Parathyroid adenoma (tissue), 2 donors: Measurements from ENCODE around the gene PRSS27.

Experiments
- H2AFZ ChIP-seq: fragments of 300-600 bp; sonication (generic); one replicate; pipeline ENCODE4 v1.7.0; 2017; ENCODE audit warnings: antibody characterized with exemption, mild to moderate bottlenecking
- H3K27ac ChIP-seq: fragments of 300-600 bp; sonication (generic); one replicate; pipeline ENCODE4 v1.7.0; 2017
- H3K27me3 ChIP-seq: fragments of 300-600 bp; sonication (generic); one replicate; pipeline ENCODE4 v1.7.0; 2017; ENCODE audit warnings: low read length; ENCODE audit not compliant: control insufficient read depth, insufficient read depth
- H3K36me3 ChIP-seq: fragments of 300-600 bp; sonication (generic); one replicate; pipeline ENCODE4 v1.7.0; 2017; ENCODE audit warnings: low read length; ENCODE audit not compliant: control insufficient read depth, insufficient read depth
- H3K4me1 ChIP-seq: fragments of 300-600 bp; sonication (generic); one replicate; pipeline ENCODE4 v1.7.0; 2017; ENCODE audit warnings: control low read depth
- H3K4me2 ChIP-seq: fragments of 300-600 bp; sonication (generic); one replicate; pipeline ENCODE4 v1.7.0; 2017; ENCODE audit warnings: low read length
- H3K4me3 ChIP-seq: fragments of 300-600 bp; sonication (generic); one replicate; pipeline ENCODE4 v1.7.0; 2017; ENCODE audit warnings: low read depth, low read length
- H3K79me2 ChIP-seq: fragments of 300-600 bp; sonication (generic); one replicate; pipeline ENCODE4 v1.7.0; 2017; ENCODE audit warnings: control low read depth
- H3K9ac ChIP-seq: fragments of 300-600 bp; sonication (generic); one replicate; pipeline ENCODE4 v1.7.0; 2017; ENCODE audit warnings: mild to moderate bottlenecking
- H3K9me3 ChIP-seq: fragments of 300-600 bp; sonication (generic); one replicate; pipeline ENCODE4 v1.7.0; 2017; ENCODE audit warnings: low read length; ENCODE audit not compliant: control insufficient read depth
- CTCF ChIP-seq: fragments of 300-600 bp; sonication (generic); IDR thresholded peaks from one replicate; pipeline ENCODE4 v1.7.0; 2017; ENCODE audit warnings: antibody characterized with exemption, mild to moderate bottlenecking
- donor health status: primary hyperparathyroidism.

PRSS27 gene

GRCh38 chr16:2748757-2749455 is 28.9 kb upstream of the PRSS27 start:
- Histone ChIP-seq H3K27me3 (no peaks in the 10 kb centered on the region), H3K9me3 (no peaks in the 10 kb centered on the region), H3K4me2 (no peak overlapping the region), H3K36me3 (no peaks in the 10 kb centered on the region), H3K4me3 (no peak overlapping the region), H3K27ac (no peak overlapping the region), H3K9ac (no peak overlapping the region), H3K79me2 (peaks cover 10% of the 10 kb centered on the region), H3K4me1 (peaks cover 5% of the 10 kb centered on the region), H2AFZ (no peak overlapping the region)
- no peak for TF ChIP-seq CTCF

- no peak for TF ChIP-seq CTCF
- H3K79me2 ChIP-seq: no peaks in the 10 kb centered on the region
- H3K4me2 ChIP-seq: no peak overlapping the region
- no peaks in the 10 kb centered on the region for H3K36me3 ChIP-seq
- H3K4me3 ChIP-seq: no peak overlapping the region
- no peak overlapping the region for H2AFZ ChIP-seq
- no peak overlapping the region for H3K27ac ChIP-seq
- no peak overlapping the region for H3K9ac ChIP-seq
- H3K9me3 ChIP-seq: no peaks in the 10 kb centered on the region
- H3K4me1 ChIP-seq: no peaks in the 10 kb centered on the region
- no peaks in the 10 kb centered on the region for H3K27me3 ChIP-seq
These were observed 25.9 kb upstream of the PRSS27 start for GRCh38 chr16:2745961-2746360.

GRCh38 chr16:2745116-2745890 is 25.3 kb upstream of the PRSS27 start:
- no peak overlapping the region for H3K9ac ChIP-seq
- no peaks in the 10 kb centered on the region for H3K27me3 ChIP-seq
- no peaks in the 10 kb centered on the region for H3K9me3 ChIP-seq
- H2AFZ ChIP-seq: no peak overlapping the region
- H3K4me2 ChIP-seq: no peak overlapping the region
- no peaks in the 10 kb centered on the region for H3K4me1 ChIP-seq
- no peaks in the 10 kb centered on the region for H3K36me3 ChIP-seq
- H3K4me3 ChIP-seq: no peak overlapping the region
- no peak overlapping the region for H3K27ac ChIP-seq
- no peak for TF ChIP-seq CTCF
- no peaks in the 10 kb centered on the region for H3K79me2 ChIP-seq

DNA sequence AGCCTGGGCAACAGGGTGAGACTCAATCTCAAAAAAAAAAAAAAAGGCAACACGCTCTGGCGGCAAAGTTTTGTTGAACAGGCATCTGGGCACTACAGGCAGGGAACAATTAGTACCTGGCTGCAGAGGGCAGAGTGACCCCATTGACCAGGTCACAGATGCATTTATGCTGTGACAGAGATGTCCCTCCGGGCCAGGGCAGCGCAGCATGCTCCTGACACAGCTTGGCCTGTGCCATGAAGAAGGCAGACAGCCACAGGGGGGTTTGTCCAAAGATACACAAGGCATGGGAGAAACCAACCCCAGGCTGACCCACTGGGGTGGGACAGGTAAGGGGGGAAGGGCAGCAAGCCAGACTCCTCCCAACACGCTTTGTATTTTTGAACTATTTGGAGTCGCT is 24.7 kb upstream of the PRSS27 start:
- H3K4me3 ChIP-seq: no peak overlapping the region
- H3K79me2 ChIP-seq: no peaks in the 10 kb centered on the region
- H3K9ac ChIP-seq: no peak overlapping the region
- H3K9me3 ChIP-seq: no peaks in the 10 kb centered on the region
- H3K27me3 ChIP-seq: no peaks in the 10 kb centered on the region
- no peak overlapping the region for H3K27ac ChIP-seq
- H3K4me1 ChIP-seq: no peaks in the 10 kb centered on the region
- TF ChIP-seq CTCF: no peak
- H3K4me2 ChIP-seq: no peak overlapping the region
- H3K36me3 ChIP-seq: no peaks in the 10 kb centered on the region
- no peak overlapping the region for H2AFZ ChIP-seq
